ENCODE data around the gene LRRK1.
A peak's percentile ranks its signal among the peaks of the same experiment; 100 is the strongest.

LRRK1 gene

DNA sequence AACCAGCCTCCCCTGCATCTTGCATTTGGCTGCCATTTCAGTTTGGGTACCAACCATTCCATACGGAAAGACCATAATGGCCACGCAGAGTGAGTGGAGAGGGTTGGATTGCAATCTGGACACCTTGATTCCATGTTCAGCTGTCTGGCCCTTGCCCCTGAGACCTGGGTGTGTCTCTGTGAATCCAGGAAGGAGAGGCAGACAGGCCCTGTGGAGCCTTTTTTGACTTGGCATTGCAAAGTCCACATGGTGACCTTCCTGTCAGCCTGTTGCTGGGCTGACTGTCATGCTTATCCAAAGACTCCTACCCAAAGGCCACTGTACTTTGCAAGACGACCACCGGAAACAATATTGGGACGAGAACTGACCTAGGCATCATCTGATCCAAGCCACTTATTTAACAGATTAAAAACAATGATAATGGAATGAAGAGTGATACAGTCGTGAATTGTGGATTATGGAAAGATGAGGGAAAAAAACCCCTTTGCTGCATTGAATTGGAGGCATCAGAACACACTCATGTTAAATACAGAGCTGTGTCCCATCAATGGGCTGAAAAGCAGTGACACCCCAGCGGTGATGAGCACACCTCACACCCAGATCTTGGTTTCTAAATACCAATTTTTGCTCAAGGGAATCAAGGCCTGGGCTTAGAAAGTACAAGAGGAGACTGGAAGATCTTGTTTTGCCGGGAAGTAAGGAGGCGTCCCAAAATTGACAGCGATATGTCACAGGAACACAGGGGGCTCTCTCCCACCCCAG lies 86.0 kb downstream of the LRRK1 start:
- no peak for DNase-seq (ENCODE audit: low spot score)
- H2BK15ac ChIP-seq (ENCODE audit: low read length): no peak overlapping the region
- no peak overlapping the region for H2AK5ac ChIP-seq (ENCODE audit: low read depth, low read length)
- peaks cover 6 to 7% of the 10 kb centered on the region in 2 donors for H3K9me3 ChIP-seq (replicated peaks in 1 of 2; ENCODE audit: control insufficient read depth in 2 of 2, insufficient read depth in 1 of 2, low read depth in 1 of 2, low read length in 2 of 2)
- peak overlapping the region in 1 of 2 donors; percentile 40 for H3K4me3 ChIP-seq (ENCODE audit: low read length in 2 of 2)
- H2BK12ac ChIP-seq (ENCODE audit: low read length): no peak overlapping the region
- H3K4ac ChIP-seq (ENCODE audit: low read length): no peak overlapping the region
- no peak overlapping the region for H3K27ac ChIP-seq (replicated peaks; ENCODE audit: low read length)
- no peak overlapping the region for H3K4me2 ChIP-seq (ENCODE audit: insufficient read depth, low read length, poor library complexity, severe bottlenecking)
- H3K4me1 ChIP-seq (ENCODE audit: control insufficient read depth in 2 of 2, insufficient read depth in 1 of 2, low read depth in 1 of 2, low read length in 2 of 2): peaks cover 0 to 1% of the 10 kb centered on the region in 2 donors
- no CpG with 5 or more reads among the region's 10 CpGs for WGBS, 2 donors (ENCODE audit: extremely low coverage in 2 of 2, insufficient read length in 2 of 2, insufficient replicate concordance in 1 of 2)
- no peak overlapping the region for H4K8ac ChIP-seq (ENCODE audit: low read depth, low read length)
- no peaks in the 10 kb centered on the region for H3K36me3 ChIP-seq (replicated peaks in 1 of 2; ENCODE audit: control insufficient read depth in 2 of 2, insufficient read depth in 2 of 2, low read length in 2 of 2)
- no peak overlapping the region for H3K14ac ChIP-seq (ENCODE audit: low read length)
- H3K27me3 ChIP-seq (ENCODE audit: control insufficient read depth in 3 of 3, insufficient read depth in 3 of 3, low read depth in 1 of 3, low read length in 3 of 3): peaks cover 0 to 4% (median 3%) of the 10 kb centered on the region in 3 experiments
- no peak overlapping the region for H3K23ac ChIP-seq (ENCODE audit: low read depth, low read length, poor library complexity)
- no peak overlapping the region for H2AFZ ChIP-seq (ENCODE audit: low read length)
- H4K91ac ChIP-seq (ENCODE audit: low read depth, low read length, poor library complexity): no peak overlapping the region
- H3K18ac ChIP-seq (ENCODE audit: low read length): no peak overlapping the region
- no peaks in the 10 kb centered on the region for H3K79me1 ChIP-seq (ENCODE audit: low read depth, low read length)
- no peak overlapping the region for H2BK120ac ChIP-seq (ENCODE audit: low read depth, low read length)
- H3K9ac ChIP-seq (ENCODE audit: low read depth, low read length, poor library complexity): no peak overlapping the region
- H2BK5ac ChIP-seq (ENCODE audit: low read length): no peak overlapping the region

DNA sequence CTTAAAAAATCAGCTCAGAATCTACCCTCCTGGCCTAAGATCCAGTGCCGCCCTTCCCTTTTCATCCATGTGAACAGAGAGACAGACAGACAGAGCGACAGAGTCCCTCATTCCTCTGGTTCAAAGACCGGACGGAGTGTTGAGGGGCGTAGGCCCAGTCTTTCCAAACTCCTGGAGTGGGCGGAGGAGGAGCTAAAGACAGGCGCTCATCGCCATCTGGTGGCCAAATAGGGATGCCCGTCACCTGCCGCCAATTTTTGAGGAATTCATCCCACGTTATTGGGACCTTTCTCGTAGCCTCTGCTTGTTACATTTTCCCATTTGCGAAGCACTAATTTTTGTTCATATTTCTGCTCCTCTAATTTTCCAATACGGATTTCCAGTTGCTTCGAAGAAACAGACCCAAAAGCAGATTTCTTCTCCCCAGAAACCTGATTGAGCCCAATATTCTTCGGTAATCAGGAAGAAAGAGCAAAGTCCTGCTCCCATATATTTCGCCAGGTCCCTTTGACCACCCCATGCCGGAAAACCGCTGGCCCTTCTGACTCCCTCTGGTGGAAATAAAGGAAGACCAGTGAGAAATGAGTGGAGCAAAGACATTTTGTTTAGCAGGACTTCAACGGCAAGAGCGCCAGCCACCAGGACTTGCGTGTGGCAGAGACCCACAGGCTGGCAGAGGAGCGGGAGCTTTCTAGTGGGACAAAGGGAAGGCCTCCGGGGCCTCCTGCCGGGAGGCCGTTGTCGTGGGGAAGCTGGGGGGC lies 88.0 kb downstream of the LRRK1 start:
- Histone ChIP-seq H3K4me2 (ENCODE audit: insufficient read depth, low read length, poor library complexity, severe bottlenecking) (peak overlapping the region; percentile 35), H3K4me3 (ENCODE audit: low read length in 2 of 2) (no peak overlapping the region)

GRCh38 chr15:101008158-101009139 lies 89.3 kb downstream of the LRRK1 start:
- no peaks in the 10 kb centered on the region for H3K36me3 ChIP-seq (replicated peaks in 1 of 2; ENCODE audit: control insufficient read depth in 2 of 2, insufficient read depth in 2 of 2, low read length in 2 of 2)
- H3K4me1 ChIP-seq (ENCODE audit: control insufficient read depth in 2 of 2, insufficient read depth in 1 of 2, low read depth in 1 of 2, low read length in 2 of 2): peaks cover 6 to 9% of the 10 kb centered on the region in 2 donors
- no peak overlapping the region for H2BK5ac ChIP-seq (ENCODE audit: low read length)
- H2BK12ac ChIP-seq (ENCODE audit: low read length): peak overlapping the region; percentile 68
- peak overlapping the region; percentile 62 for H3K4me2 ChIP-seq (ENCODE audit: insufficient read depth, low read length, poor library complexity, severe bottlenecking)
- no peak overlapping the region for H2BK120ac ChIP-seq (ENCODE audit: low read depth, low read length)
- peaks cover 6 to 7% of the 10 kb centered on the region in 2 donors for H3K9me3 ChIP-seq (replicated peaks in 1 of 2; ENCODE audit: control insufficient read depth in 2 of 2, insufficient read depth in 1 of 2, low read depth in 1 of 2, low read length in 2 of 2)
- H4K91ac ChIP-seq (ENCODE audit: low read depth, low read length, poor library complexity): no peak overlapping the region
- H3K18ac ChIP-seq (ENCODE audit: low read length): peak overlapping the region; percentile 93
- peaks cover 0 to 3% (median 0%) of the 10 kb centered on the region in 3 experiments for H3K27me3 ChIP-seq (ENCODE audit: control insufficient read depth in 3 of 3, insufficient read depth in 3 of 3, low read depth in 1 of 3, low read length in 3 of 3)
- no peaks in the 10 kb centered on the region for H3K79me1 ChIP-seq (ENCODE audit: low read depth, low read length)
- H3K27ac ChIP-seq (replicated peaks; ENCODE audit: low read length): no peak overlapping the region
- peak; percentile 77 for DNase-seq (ENCODE audit: low spot score)
- peak overlapping the region; percentile 60 for H3K9ac ChIP-seq (ENCODE audit: low read depth, low read length, poor library complexity)
- peak overlapping the region; percentile 38 to 75 for H3K4me3 ChIP-seq (ENCODE audit: low read length in 2 of 2)
- no CpG with 5 or more reads among the region's 48 CpGs for WGBS, 2 donors (ENCODE audit: extremely low coverage in 2 of 2, insufficient read length in 2 of 2, insufficient replicate concordance in 1 of 2)
- H2AFZ ChIP-seq (ENCODE audit: low read length): peak overlapping the region; percentile 90
- H3K4ac ChIP-seq (ENCODE audit: low read length): no peak overlapping the region
- no peak overlapping the region for H2AK5ac ChIP-seq (ENCODE audit: low read depth, low read length)
- H4K8ac ChIP-seq (ENCODE audit: low read depth, low read length): no peak overlapping the region
- no peak overlapping the region for H2BK15ac ChIP-seq (ENCODE audit: low read length)
- no peak overlapping the region for H3K14ac ChIP-seq (ENCODE audit: low read length)
- H3K23ac ChIP-seq (ENCODE audit: low read depth, low read length, poor library complexity): peak overlapping the region; percentile 58

More for the DNA sequence above, 88.0 kb downstream of the LRRK1 start:
- peak overlapping the region; percentile 11 for H3K18ac ChIP-seq (ENCODE audit: low read length)
- H2BK5ac ChIP-seq (ENCODE audit: low read length): no peak overlapping the region
- DNase-seq (ENCODE audit: low spot score): peak; percentile 72
- peak overlapping the region; percentile 74 for H2AFZ ChIP-seq (ENCODE audit: low read length)
- no peaks in the 10 kb centered on the region for H3K79me1 ChIP-seq (ENCODE audit: low read depth, low read length)
- H3K27ac ChIP-seq (replicated peaks; ENCODE audit: low read length): no peak overlapping the region
- no peak overlapping the region for H2BK120ac ChIP-seq (ENCODE audit: low read depth, low read length)
- no CpG with 5 or more reads among the region's 27 CpGs for WGBS, 2 donors (ENCODE audit: extremely low coverage in 2 of 2, insufficient read length in 2 of 2, insufficient replicate concordance in 1 of 2)
- no peaks in the 10 kb centered on the region for H3K36me3 ChIP-seq (replicated peaks in 1 of 2; ENCODE audit: control insufficient read depth in 2 of 2, insufficient read depth in 2 of 2, low read length in 2 of 2)
- no peak overlapping the region for H3K23ac ChIP-seq (ENCODE audit: low read depth, low read length, poor library complexity)
- no peak overlapping the region for H4K8ac ChIP-seq (ENCODE audit: low read depth, low read length)
- H2BK12ac ChIP-seq (ENCODE audit: low read length): no peak overlapping the region
- H3K4ac ChIP-seq (ENCODE audit: low read length): no peak overlapping the region
- peaks cover 5 to 6% of the 10 kb centered on the region in 2 donors for H3K4me1 ChIP-seq (ENCODE audit: control insufficient read depth in 2 of 2, insufficient read depth in 1 of 2, low read depth in 1 of 2, low read length in 2 of 2)
- H3K27me3 ChIP-seq (ENCODE audit: control insufficient read depth in 3 of 3, insufficient read depth in 3 of 3, low read depth in 1 of 3, low read length in 3 of 3): peaks cover 0 to 3% (median 0%) of the 10 kb centered on the region in 3 experiments
- no peak overlapping the region for H4K91ac ChIP-seq (ENCODE audit: low read depth, low read length, poor library complexity)
- H3K9me3 ChIP-seq (replicated peaks in 1 of 2; ENCODE audit: control insufficient read depth in 2 of 2, insufficient read depth in 1 of 2, low read depth in 1 of 2, low read length in 2 of 2): peaks cover 6 to 7% of the 10 kb centered on the region in 2 donors
- H2AK5ac ChIP-seq (ENCODE audit: low read depth, low read length): no peak overlapping the region
- no peak overlapping the region for H3K9ac ChIP-seq (ENCODE audit: low read depth, low read length, poor library complexity)
- no peak overlapping the region for H2BK15ac ChIP-seq (ENCODE audit: low read length)
- H3K14ac ChIP-seq (ENCODE audit: low read length): no peak overlapping the region

Data from neuronal stem cell (in vitro differentiated cells).